ENCODE data around the gene PTGIS. TPM values are rescaled to one million over a fixed set of nuclear protein-coding genes. Genes with fewer than 3 reads are reported as not detected.

PTGIS gene
- total RNA-seq, 1 experiment from 2014 or later, result 20.0 TPM

GRCh38 chr20:49516916-49517804 lies 50.8 kb downstream of the PTGIS start:
- H4K91ac ChIP-seq (ENCODE audit: insufficient read length, low read depth, low read length), result no peak overlapping the region
- no peak overlapping the region for H3K9ac ChIP-seq (ENCODE audit: extremely low read depth, insufficient read length, low read length)
- no peaks in the 10 kb centered on the region for H3K79me1 ChIP-seq (ENCODE audit: insufficient read depth, low read depth, low read length, poor library complexity, severe bottlenecking)
- H2BK12ac ChIP-seq (ENCODE audit: insufficient read length, low read depth, low read length), result no peak overlapping the region
- Mint-ChIP-seq H3K27ac (no peak overlapping the region), H3K4me3 (no peak overlapping the region), H3K36me3 (ENCODE audit: insufficient read depth in 1 of 3, low read depth in 3 of 3) (peaks cover 3 to 5% (median 4%) of the 10 kb centered on the region in 3 experiments; a peak in 5 of 7 replicates), H3K27me3 (ENCODE audit: low read depth) (no peaks in the 10 kb centered on the region), H3K9me3 (no peaks in the 10 kb centered on the region), H3K4me1 (peaks cover 6 to 10% of the 10 kb centered on the region in 2 experiments)
- H2BK15ac ChIP-seq (ENCODE audit: low read depth, low read length), result no peak overlapping the region
- no peak overlapping the region for H3K14ac ChIP-seq (ENCODE audit: insufficient read depth, low read length)
- H3K56ac ChIP-seq (ENCODE audit: insufficient read length, low read depth, low read length), result no peak overlapping the region
- no peak overlapping the region for H3T11ph ChIP-seq (ENCODE audit: low read length)
- H4K5ac ChIP-seq (ENCODE audit: insufficient read length, low read depth, low read length), result no peak overlapping the region
- H3K4me1 ChIP-seq (ENCODE audit: insufficient read depth, low read length), result no peaks in the 10 kb centered on the region
- H3K23me2 ChIP-seq (ENCODE audit: insufficient read length, low read depth, low read length, poor library complexity, severe bottlenecking), result no peaks in the 10 kb centered on the region
- no peak overlapping the region for H2AFZ ChIP-seq (ENCODE audit: low read length)
- H3K27ac ChIP-seq (ENCODE audit: insufficient read length, low read depth, low read length), result no peak overlapping the region
- no peak overlapping the region for H3K4ac ChIP-seq (ENCODE audit: low read depth, low read length)
- H2AK5ac ChIP-seq (ENCODE audit: insufficient read length, low read length), result no peak overlapping the region
- TF ChIP-seq CTCF (conservative IDR thresholded peaks at IDR 0.05), result no peak
- H3K23ac ChIP-seq (ENCODE audit: insufficient read length, low read depth, low read length), result no peak overlapping the region
- H4K20me1 ChIP-seq (ENCODE audit: control insufficient read depth, insufficient read depth, insufficient read length), result no peaks in the 10 kb centered on the region
- H3K9me3 ChIP-seq (ENCODE audit: control insufficient read depth, low read depth, low read length), result no peaks in the 10 kb centered on the region
- no CpG with 5 or more reads among the region's 17 CpGs for WGBS (ENCODE audit: extremely low coverage, insufficient read length, low lambda C conversion rate)
- H3K27me3 ChIP-seq (ENCODE audit: insufficient read depth, low read length), result no peaks in the 10 kb centered on the region
- H4K8ac ChIP-seq (replicated peaks; ENCODE audit: insufficient read length, low read depth, low read length), result no peak overlapping the region
- no peaks in the 10 kb centered on the region for H3K79me2 ChIP-seq (ENCODE audit: insufficient read depth, low read length)
- H3K18ac ChIP-seq (ENCODE audit: insufficient read length, low read depth, low read length), result no peak overlapping the region
- no peak overlapping the region for H3K4me2 ChIP-seq (ENCODE audit: insufficient read depth, insufficient read length, low read length)
- DNase-seq, result no peak
- no peak overlapping the region for H2BK120ac ChIP-seq (ENCODE audit: low read depth, low read length, poor library complexity, severe bottlenecking)
- H2BK5ac ChIP-seq (ENCODE audit: insufficient read length, low read length), result no peak overlapping the region
- no peak overlapping the region for H2BK20ac ChIP-seq (ENCODE audit: low read depth, low read length, poor library complexity, severe bottlenecking)

Data from H9 (cell line).